ENCODE measurements around the gene FBXW4.

- no peak for TF ChIP-seq POLR2AphosphoS5 (IDR thresholded peaks at IDR 0.05; ENCODE audit: low read length)
- no peak for TF ChIP-seq SUZ12 (IDR thresholded peaks at IDR 0.05; ENCODE audit: unreplicated experiment)
- TF ChIP-seq ZNF24 (IDR thresholded peaks at IDR 0.05): no peak
- no peak for TF ChIP-seq NFIC (IDR thresholded peaks at IDR 0.05; ENCODE audit: low read depth, low read length)
- no peak for TF ChIP-seq MYC (IDR thresholded peaks at IDR 0.05; ENCODE audit: insufficient read depth, insufficient read length, insufficient replicate concordance, low read length, severe bottlenecking)
- TF ChIP-seq IRF3 (IDR thresholded peaks at IDR 0.05): no peak
- TF ChIP-seq TBL1XR1 (IDR thresholded peaks at IDR 0.05; ENCODE audit: low read depth, low read length): no peak
- no peak for TF ChIP-seq SREBF2 (IDR thresholded peaks at IDR 0.05; ENCODE audit: low read length)
- TF ChIP-seq CHD1 (IDR thresholded peaks at IDR 0.05; ENCODE audit: low read depth, low read length): no peak
- TF ChIP-seq CREB1 (IDR thresholded peaks at IDR 0.05; ENCODE audit: low read depth): no peak
- no peak for TF ChIP-seq ZNF207 (IDR thresholded peaks at IDR 0.05; ENCODE audit: borderline replicate concordance)
These were observed 23.5 kb downstream of the FBXW4 start for GRCh38 chr10:101671453-101671852.

All from GM12878 (cell line).